HCT116 (cell line): ENCODE data around the gene DHX32.
"Not testable (repeated sequence)": the region's sequence is repeated elsewhere in the genome, so short reads cannot be mapped to it uniquely, and the experiment has no call there.

Experiments used
- ATF3 ChIP-seq: IDR thresholded peaks from 2 replicates; pipeline ENCODE4 v1.6.1; 2012
- CEBPB ChIP-seq: IDR thresholded peaks from 2 replicates; pipeline ENCODE4 v1.6.1; 2012; ENCODE audit warnings: low read depth
- CTCF ChIP-seq, 3 experiments: fragments of 200-600 bp in 1 of 3; sonication (generic) in 1 of 3; IDR thresholded peaks in 2 of 3; conservative IDR thresholded peaks in 1 of 3; 2 replicates each; pipeline ENCODE4 v1.5.1; 2012 to 2017; ENCODE audit warnings: low read depth in 2 of 3, low read length in 2 of 3, antibody characterized with exemption in 1 of 3, borderline replicate concordance in 1 of 3, control low read depth in 1 of 3, mild to moderate bottlenecking in 1 of 3, mixed read lengths in 1 of 3, mixed run types in 1 of 3, moderate library complexity in 1 of 3; ENCODE audit not compliant: insufficient read depth in 1 of 3
- EZH2 ChIP-seq: fragments of 200-600 bp; sonication (generic); IDR thresholded peaks from 2 replicates; pipeline ENCODE4 v1.6.1; 2017; ENCODE audit warnings: antibody characterized with exemption, mixed run types
- EZH2phosphoT487 ChIP-seq: fragments of 200-600 bp; IDR thresholded peaks from 2 replicates; pipeline ENCODE4 v1.6.1; 2018; ENCODE audit warnings: antibody characterized with exemption, borderline replicate concordance
- JUND ChIP-seq: IDR thresholded peaks from 2 replicates; pipeline ENCODE4 v1.6.1; 2012
- SIN3A ChIP-seq: IDR thresholded peaks from 2 replicates; pipeline ENCODE4 v1.6.1; 2012; ENCODE audit warnings: low read depth
- SP1 ChIP-seq: IDR thresholded peaks from 2 replicates; pipeline ENCODE4 v1.6.1; 2012; ENCODE audit warnings: low read depth
- YY1 ChIP-seq: IDR thresholded peaks from 2 replicates; pipeline ENCODE4 v1.6.1; 2011; ENCODE audit warnings: low read length, low read depth, moderate library complexity, mild to moderate bottlenecking; ENCODE audit not compliant: insufficient replicate concordance; ENCODE audit errors: extremely low read depth
- ZBTB33 ChIP-seq: IDR thresholded peaks from 2 replicates; pipeline ENCODE4 v1.6.1; 2011; ENCODE audit warnings: mild to moderate bottlenecking, low read length, moderate library complexity; ENCODE audit not compliant: insufficient replicate concordance; ENCODE audit errors: extremely low read depth
- ZFX ChIP-seq: fragments of 450-650 bp; IDR thresholded peaks from 2 replicates; pipeline ENCODE4 v1.6.1; 2017
- ZNF274 ChIP-seq: fragments of 200-500 bp; sonication (Bioruptor generic); IDR thresholded peaks from 2 replicates; pipeline ENCODE4 v1.6.1; 2014; ENCODE audit warnings: mild to moderate bottlenecking, low read depth, low read length, inconsistent platforms

- TF ChIP-seq ZNF274; ZBTB33; ATF3; CTCF (IDR thresholded peaks at IDR 0.05 in 2 of 3, conservative IDR thresholded peaks at IDR 0.05 in 1 of 3; ENCODE audit: borderline replicate concordance in 1 of 3, insufficient read depth in 1 of 3, low read depth in 2 of 3, low read length in 2 of 3); EZH2; EZH2phosphoT487; SP1; CEBPB; YY1; SIN3A; JUND; ZFX: not testable (repeated sequence)
Observed at GRCh38 chr10:125905069-125905994, 24.2 kb upstream of the DHX32 start.
